B cell (primary cell): Measurements from ENCODE around the gene F12. TPM values are rescaled to one million over a fixed set of nuclear protein-coding genes. Genes with fewer than 3 reads are reported as not detected.

Experiments
- ATAC-seq: fragments of 200-7000 bp; cut with Tn5 transposase; one replicate; pipeline ENCODE4 v1.10.0; 2021; ENCODE audit warnings: low read depth, mild to moderate bottlenecking, moderate number of reproducible peaks, moderate library complexity
- CTCF ChIA-PET: fragments of 350-600 bp; sonication (Branson Sonifier 250); formaldehyde crosslinking; loops from one replicate; lab custom pipeline; 2021; ENCODE audit warnings: antibody characterized with exemption, inconsistent platforms; lab: Charles Lee
- POLR2A ChIA-PET: fragments of 350-600 bp; sonication (Branson Sonifier 250); formaldehyde crosslinking; loops from one replicate; lab custom pipeline; 2021; ENCODE audit warnings: antibody characterized with exemption; lab: Charles Lee
- DNase-seq: peaks from one replicate; pipeline ENCODE4 v3.0.0; 2013
- H2AFZ ChIP-seq: 2 replicates; pipeline ENCODE4 v1.6.1; 2012; ENCODE audit warnings: mild to moderate bottlenecking, low read depth, low read length; ENCODE audit not compliant: insufficient read depth, poor library complexity, severe bottlenecking
- H3K27ac ChIP-seq, 2 donors: 1 replicate in 1 of 2; 2 replicates in 1 of 2; pipeline ENCODE4 v1.5.1; 2012 to 2013; ENCODE audit warnings: low read length in 2 of 2, mild to moderate bottlenecking in 2 of 2, moderate library complexity in 1 of 2
- H3K27me3 ChIP-seq, 4 experiments: fragments of 200-600 bp in 1 of 4; sonication (generic) in 1 of 4; replicated peaks in 1 of 4; 1 replicate in 2 of 4; 2 replicates in 2 of 4; pipeline versions ENCODE4 v1.6.1 to v1.7.0; 2013 to 2016; ENCODE audit warnings: low read length in 3 of 4, mild to moderate bottlenecking in 2 of 4, mixed read lengths in 1 of 4, moderate library complexity in 1 of 4; ENCODE audit not compliant: insufficient read depth in 4 of 4, control insufficient read depth in 3 of 4; ENCODE audit errors: control extremely low read depth in 1 of 4
- H3K36me3 ChIP-seq, 2 experiments: replicated peaks in 1 of 2; 1 replicate in 1 of 2; 2 replicates in 1 of 2; pipeline versions ENCODE4 v1.6.1 to v1.7.1; 2013; ENCODE audit warnings: low read length in 1 of 2; ENCODE audit not compliant: insufficient read depth in 2 of 2, control insufficient read depth in 1 of 2; ENCODE audit errors: control extremely low read depth in 1 of 2, extremely low read depth in 1 of 2
- H3K4me1 ChIP-seq, 2 donors: fragments of 200-600 bp in 1 of 2; sonication (generic) in 1 of 2; 1 replicate in 1 of 2; 2 replicates in 1 of 2; pipeline versions ENCODE4 v1.5.1 to v1.6.1; 2013 to 2017; ENCODE audit warnings: low read length in 2 of 2; ENCODE audit not compliant: control insufficient read depth in 2 of 2, insufficient read depth in 2 of 2
- H3K4me2 ChIP-seq: replicated peaks from 2 replicates; pipeline ENCODE3; 2012; ENCODE audit warnings: mild to moderate bottlenecking, low read depth, low read length; ENCODE audit not compliant: poor library complexity, severe bottlenecking
- H3K4me3 ChIP-seq, 5 experiments: fragments of 200-600 bp in 1 of 5; sonication (generic) in 1 of 5; 1 replicate in 3 of 5; 2 replicates in 2 of 5; pipeline versions ENCODE4 v1.5.1 to v1.7.0; 2011 to 2016; ENCODE audit warnings: low read length in 4 of 5, mild to moderate bottlenecking in 4 of 5, low read depth in 2 of 5, control low read depth in 1 of 5, moderate library complexity in 1 of 5; ENCODE audit not compliant: insufficient read depth in 1 of 5; ENCODE audit errors: control extremely low read depth in 1 of 5, extremely low read depth in 1 of 5
- H3K79me2 ChIP-seq: fragments of 200-600 bp; sonication (generic); one replicate; pipeline ENCODE4 v1.6.0; 2016; ENCODE audit warnings: low read length; ENCODE audit not compliant: control insufficient read depth, insufficient read depth
- H3K9ac ChIP-seq: fragments of 200-600 bp; sonication (generic); 2 replicates; pipeline ENCODE4 v1.6.1; 2017; ENCODE audit warnings: mild to moderate bottlenecking, low read length, moderate library complexity
- H3K9me3 ChIP-seq, 3 donors: one replicate each; pipeline versions ENCODE4 v1.6.1 to v1.7.1; 2013; ENCODE audit warnings: low read length in 2 of 3; ENCODE audit not compliant: control insufficient read depth in 2 of 3, insufficient read depth in 1 of 3; ENCODE audit errors: control extremely low read depth in 1 of 3
- H4K20me1 ChIP-seq: 2 replicates; pipeline ENCODE4 v1.6.0; 2012; ENCODE audit warnings: mild to moderate bottlenecking, low read length; ENCODE audit not compliant: insufficient read depth, control insufficient read depth, poor library complexity, severe bottlenecking
- H3K27ac Mint-ChIP-seq: one replicate; pipeline ENCODE4 v1.8.0; 2021; ENCODE audit warnings: mixed read lengths
- H3K27me3 Mint-ChIP-seq: one replicate; pipeline ENCODE4 v1.8.0; 2021; ENCODE audit warnings: mixed read lengths
- H3K4me1 Mint-ChIP-seq: one replicate; pipeline ENCODE4 v1.8.0; 2021; ENCODE audit warnings: mixed read lengths
- H3K4me3 Mint-ChIP-seq: one replicate; pipeline ENCODE4 v1.8.0; 2021; ENCODE audit warnings: mixed read lengths
- H3K9me3 Mint-ChIP-seq: one replicate; pipeline ENCODE4 v1.8.0; 2022; ENCODE audit warnings: mixed read lengths; ENCODE audit not compliant: insufficient read depth
- EZH2 ChIP-seq: IDR thresholded peaks from 2 replicates; pipeline ENCODE4 v1.6.1; 2012; ENCODE audit warnings: borderline replicate concordance, low read depth, mild to moderate bottlenecking, moderate library complexity, low read length; ENCODE audit not compliant: insufficient read depth, poor library complexity, severe bottlenecking
- WGBS: methylation state at CpG from one replicate; pipeline ENCODE4 v1.1.5; 2013; ENCODE audit warnings: missing lambda C conversion rate; ENCODE audit not compliant: insufficient coverage; 5-methylcytosine and 5-hydroxymethylcytosine counted together
- intact Hi-C: fragments of 100-400 bp; cut with micrococcal nuclease; formaldehyde crosslinking; loops from one replicate; pipeline ENCODE4 v1.10.0; 2022
- polyA plus RNA-seq: library from polyadenylated mRNA; depleted of rRNA; stranded (reverse); fragments of >200 nt; gene quantifications from 2 replicates; pipeline ENCODE4 v1.2.3, GENCODE V29; 2012
- total RNA-seq, 2 donors: library from RNA; stranded (reverse); fragments of 120-200 nt in 1 of 2; gene quantifications; 1 replicate in 1 of 2; 2 replicates in 1 of 2; pipeline versions ENCODE4 v1.2.3 to v1.2.4, GENCODE V29; 2013 to 2022
- TF ChIP-seq, protein P1 (sequence below): fragments of 200-600 bp; IDR thresholded peaks from one replicate; pipeline ENCODE4 v1.8.0; 2022; ENCODE audit warnings: antibody characterized with exemption, mild to moderate bottlenecking

F12 gene
- total and polyA plus RNA-seq, 2 donors (not counting 1 experiment from before 2014, with no cell fraction given) = 3.1 TPM; not detected in 1

GRCh38 chr5:177455661-177456590 lies 46.6 kb upstream of the F12 start:
- peak overlapping the region; percentile 34 to 91 (median 74) for H3K4me3 ChIP-seq
- ATAC-seq = peak; percentile 45

More at GRCh38 chr5:177455661-177456590, 46.6 kb upstream of the F12 start:
- peak; percentile 96 for DNase-seq
- ChIA-PET POLR2A (interaction anchor here (0.6 to 6.7 kb wide), 11 partner anchors 9 to 85 kb away, joined by 3 to 87 read pairs (median 6); partner anchors contain the start of genes DOK3, GRK6, PFN3 and PRR7), CTCF (interaction anchor here (0.7 to 21.3 kb wide), 29 partner anchors 10 to 154 kb away, joined by 3 to 628 read pairs (median 6); partner anchors contain the start of genes DBN1, DDX41, DOK3 and F12)
- peaks cover 0 to 4% (median 0%) of the 10 kb centered on the region in 3 donors for H3K9me3 ChIP-seq
- no peaks in the 10 kb centered on the region for H3K36me3 ChIP-seq
- peaks cover 30% of the 10 kb centered on the region for H4K20me1 ChIP-seq
- H3K79me2 ChIP-seq = peaks cover 19% of the 10 kb centered on the region
- H3K4me2 ChIP-seq = peak overlapping the region; percentile 99
- peak overlapping the region; percentile 87 for H3K9ac ChIP-seq
- H3K4me3 Mint-ChIP-seq = peak overlapping the region; percentile 93
- H3K27me3 ChIP-seq = no peaks in the 10 kb centered on the region
- H3K27me3 Mint-ChIP-seq = no peaks in the 10 kb centered on the region
- peak overlapping the region; percentile 96 for H3K27ac Mint-ChIP-seq
- no peak for TF ChIP-seq EZH2
- TF ChIP-seq, protein P1, sequence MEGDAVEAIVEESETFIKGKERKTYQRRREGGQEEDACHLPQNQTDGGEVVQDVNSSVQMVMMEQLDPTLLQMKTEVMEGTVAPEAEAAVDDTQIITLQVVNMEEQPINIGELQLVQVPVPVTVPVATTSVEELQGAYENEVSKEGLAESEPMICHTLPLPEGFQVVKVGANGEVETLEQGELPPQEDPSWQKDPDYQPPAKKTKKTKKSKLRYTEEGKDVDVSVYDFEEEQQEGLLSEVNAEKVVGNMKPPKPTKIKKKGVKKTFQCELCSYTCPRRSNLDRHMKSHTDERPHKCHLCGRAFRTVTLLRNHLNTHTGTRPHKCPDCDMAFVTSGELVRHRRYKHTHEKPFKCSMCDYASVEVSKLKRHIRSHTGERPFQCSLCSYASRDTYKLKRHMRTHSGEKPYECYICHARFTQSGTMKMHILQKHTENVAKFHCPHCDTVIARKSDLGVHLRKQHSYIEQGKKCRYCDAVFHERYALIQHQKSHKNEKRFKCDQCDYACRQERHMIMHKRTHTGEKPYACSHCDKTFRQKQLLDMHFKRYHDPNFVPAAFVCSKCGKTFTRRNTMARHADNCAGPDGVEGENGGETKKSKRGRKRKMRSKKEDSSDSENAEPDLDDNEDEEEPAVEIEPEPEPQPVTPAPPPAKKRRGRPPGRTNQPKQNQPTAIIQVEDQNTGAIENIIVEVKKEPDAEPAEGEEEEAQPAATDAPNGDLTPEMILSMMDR = peak; percentile 96
- intact Hi-C loops = loop anchor here (1.0 to 2.0 kb wide), 3 partner anchors 41 to 143 kb away; partner anchors contain the start of gene PDLIM7
- WGBS = under 1% methylated on average over 66 of the region's 76 CpGs
- H3K9me3 Mint-ChIP-seq = no peaks in the 10 kb centered on the region
- peak overlapping the region; percentile 88 to 97 for H3K27ac ChIP-seq
- H3K4me1 Mint-ChIP-seq = peaks cover 27% of the 10 kb centered on the region
- peaks cover 17 to 31% of the 10 kb centered on the region in 2 donors for H3K4me1 ChIP-seq
- peak overlapping the region; percentile 50 for H2AFZ ChIP-seq
